GM19397 (cell line): Measurements from ENCODE around the gene CUL9.

Experiments
- ATAC-seq: cut with Tn5 transposase; IDR thresholded peaks from one replicate; pipeline ENCODE4 v1.9.1; 2021; ENCODE audit warnings: mild to moderate bottlenecking, moderate library complexity; ENCODE audit not compliant: unreplicated experiment

The CUL9 gene

DNA sequence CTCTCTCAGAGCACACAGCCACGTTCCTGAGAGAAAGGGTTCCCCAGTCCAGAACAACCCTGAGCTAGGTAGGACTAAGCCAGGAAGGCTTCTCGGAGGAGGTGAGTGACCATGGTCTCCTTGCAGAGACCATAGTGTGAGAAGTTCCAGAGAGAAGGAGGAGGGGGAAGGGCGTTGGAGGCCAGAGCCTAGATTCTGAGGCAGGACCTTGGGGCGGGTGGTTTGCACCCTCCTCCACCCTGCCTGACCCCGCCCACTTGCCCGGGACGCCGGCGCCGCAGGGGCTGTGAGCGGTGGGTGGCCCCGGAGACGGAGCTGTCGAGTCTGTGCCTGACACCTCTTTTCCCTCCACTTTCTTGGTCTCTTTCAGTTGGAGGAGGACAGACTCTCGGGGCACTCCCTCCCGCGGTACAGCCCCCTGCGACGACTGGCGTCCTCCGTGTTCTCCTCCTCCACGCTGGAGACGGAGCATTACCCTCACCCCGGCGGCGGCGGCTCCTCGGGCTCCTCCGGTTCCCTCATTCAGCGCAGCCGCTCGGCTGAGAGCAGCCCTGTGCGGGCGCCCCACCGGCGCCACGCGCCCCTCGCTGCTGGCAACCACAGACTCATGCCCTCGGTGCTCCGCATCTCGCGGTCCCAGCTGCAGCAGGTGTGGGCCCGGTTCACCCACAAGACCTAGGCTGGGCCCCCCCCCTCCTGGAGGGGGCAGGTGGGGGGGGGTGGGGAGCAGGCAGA, 87.4 kb downstream of the CUL9 start:
- no peak for ATAC-seq

GRCh38 chr6:43271103-43271815, 89.3 kb downstream of the CUL9 start:
- ATAC-seq: no peak

DNA sequence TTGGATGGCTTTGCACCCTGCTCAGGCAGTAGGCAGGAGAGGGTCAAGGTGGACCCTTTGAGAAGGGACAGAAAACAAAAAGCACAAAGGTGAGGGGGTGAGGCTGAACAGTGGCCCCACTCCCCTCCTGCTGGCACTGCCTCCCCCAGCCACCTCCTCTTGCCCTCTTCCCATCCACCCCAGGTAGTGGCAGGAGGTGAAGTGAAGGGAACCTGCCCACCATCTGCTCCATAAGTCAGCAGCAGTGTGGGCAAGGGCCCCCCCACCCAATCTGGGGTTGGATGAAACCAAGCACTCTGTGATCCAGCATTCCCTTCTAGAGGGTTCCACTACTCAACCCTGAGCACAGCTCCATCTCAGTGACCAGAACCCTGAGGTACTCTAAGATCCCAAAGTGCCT, 89.9 kb downstream of the CUL9 start:
- ATAC-seq: no peak

GRCh38 chr6:43273707-43274106, 91.7 kb downstream of the CUL9 start:
- ATAC-seq: no peak
